OCI-LY7 (cell line): Measurements from ENCODE around the gene RAB2B. TPM values are rescaled to one million over a fixed set of nuclear protein-coding genes. Genes with fewer than 3 reads are reported as not detected.
A peak's percentile ranks its signal among the peaks of the same experiment; 100 is the strongest.

Source experiments
- BruUV-seq: library from RNA; stranded (reverse); fragments of 400-500 nt; replicated peaks from 2 replicates; lab custom pipeline; 2021; lab: Mats Ljungman, UMichigan
- CTCF ChIA-PET: fragments of 300-600 bp; sonication (Branson Sonifier 250); formaldehyde crosslinking; loops from one replicate; lab custom pipeline; 2022; ENCODE audit warnings: antibody characterized with exemption; ENCODE audit not compliant: unreplicated experiment; lab: Charles Lee
- POLR2A ChIA-PET: fragments of 300-600 bp; sonication (Branson Sonifier 250); formaldehyde crosslinking; loops from one replicate; lab custom pipeline; 2022; ENCODE audit warnings: antibody characterized with exemption; lab: Charles Lee
- DNase-seq: peaks from one replicate; pipeline ENCODE4 v3.0.0-alpha.2; 2015; ENCODE audit warnings: low spot score
- H2AFZ ChIP-seq: fragments of 200-600 bp; sonication (generic), shearing (Covaris generic); 2 replicates; pipeline ENCODE4 v1.6.1; 2014; ENCODE audit warnings: mild to moderate bottlenecking, antibody characterized with exemption, low read length, moderate library complexity
- H3K27ac ChIP-seq: fragments of 200-600 bp; sonication (generic); 2 replicates; pipeline ENCODE4 v1.5.1; 2014; ENCODE audit warnings: mixed run types, low read depth, mild to moderate bottlenecking, moderate library complexity, low read length, inconsistent platforms; ENCODE audit not compliant: poor library complexity, severe bottlenecking
- H3K36me3 ChIP-seq: fragments of 200-600 bp; sonication (generic); 2 replicates; pipeline ENCODE4 v1.6.1; 2014; ENCODE audit warnings: mild to moderate bottlenecking, antibody characterized with exemption, low read length, moderate library complexity, mixed read lengths; ENCODE audit not compliant: insufficient read depth
- H3K4me1 ChIP-seq: fragments of 200-600 bp; sonication (generic); 2 replicates; pipeline ENCODE4 v1.5.1; 2014; ENCODE audit warnings: mild to moderate bottlenecking, low read length; ENCODE audit not compliant: insufficient read depth, poor library complexity, severe bottlenecking
- H3K4me2 ChIP-seq: fragments of 200-600 bp; sonication (generic); 2 replicates; pipeline ENCODE4 v1.6.1; 2014; ENCODE audit warnings: mild to moderate bottlenecking, low read length
- H3K4me3 ChIP-seq: fragments of 200-600 bp; sonication (generic); 2 replicates; pipeline ENCODE4 v1.5.1; 2014; ENCODE audit warnings: mild to moderate bottlenecking, low read depth, low read length; ENCODE audit not compliant: poor library complexity, severe bottlenecking
- H3K79me2 ChIP-seq: fragments of 200-600 bp; sonication (generic); 2 replicates; pipeline ENCODE4 v1.6.1; 2016; ENCODE audit warnings: low read depth, mild to moderate bottlenecking, low read length, moderate library complexity, mixed read lengths; ENCODE audit not compliant: insufficient read depth
- H3K9me2 ChIP-seq: fragments of 200-600 bp; sonication (generic); 2 replicates; pipeline ENCODE4 v1.6.1; 2016; ENCODE audit warnings: mild to moderate bottlenecking, low read length, mixed read lengths; ENCODE audit not compliant: insufficient read depth
- H3K9me3 ChIP-seq: fragments of 200-600 bp; sonication (generic); 2 replicates; pipeline ENCODE4 v1.6.1; 2014; ENCODE audit warnings: mild to moderate bottlenecking, mixed run types, low read length, mixed read lengths
- H4K20me1 ChIP-seq: fragments of 200-600 bp; sonication (generic); 2 replicates; pipeline ENCODE4 v1.6.1; 2014; ENCODE audit warnings: mild to moderate bottlenecking, antibody characterized with exemption, low read length, moderate library complexity, mixed read lengths; ENCODE audit not compliant: insufficient read depth
- EZH2phosphoT487 ChIP-seq: fragments of 200-600 bp; sonication (generic); IDR thresholded peaks from 2 replicates; pipeline ENCODE4 v1.6.1; 2018; ENCODE audit warnings: low read depth, borderline replicate concordance, mild to moderate bottlenecking, mixed run types, antibody characterized with exemption, low read length, moderate library complexity, mixed read lengths
- intact Hi-C: fragments of 100-400 bp; cut with micrococcal nuclease; formaldehyde crosslinking; loops from one replicate; pipeline ENCODE4 v1.10.0; 2022; ENCODE audit not compliant: unreplicated experiment
- total RNA-seq, 2 experiments: library from RNA; depleted of rRNA in 1 of 2; stranded (reverse); fragments of >200 nt in 1 of 2; shearing (Covaris generic) in 1 of 2; gene quantifications; 2 replicates each; pipeline ENCODE4 v1.2.3, GENCODE V29; 2014 to 2022
- TF ChIP-seq, protein P1 (sequence below): fragments of 200-600 bp; sonication (generic); conservative IDR thresholded peaks from 2 replicates; pipeline ENCODE4 v1.5.1; 2014; ENCODE audit warnings: mild to moderate bottlenecking, antibody characterized with exemption, low read length, moderate library complexity, mixed read lengths

RAB2B gene
- total RNA-seq, 2 experiments from 2014 or later: 14.5 to 18.7 TPM

DNA sequence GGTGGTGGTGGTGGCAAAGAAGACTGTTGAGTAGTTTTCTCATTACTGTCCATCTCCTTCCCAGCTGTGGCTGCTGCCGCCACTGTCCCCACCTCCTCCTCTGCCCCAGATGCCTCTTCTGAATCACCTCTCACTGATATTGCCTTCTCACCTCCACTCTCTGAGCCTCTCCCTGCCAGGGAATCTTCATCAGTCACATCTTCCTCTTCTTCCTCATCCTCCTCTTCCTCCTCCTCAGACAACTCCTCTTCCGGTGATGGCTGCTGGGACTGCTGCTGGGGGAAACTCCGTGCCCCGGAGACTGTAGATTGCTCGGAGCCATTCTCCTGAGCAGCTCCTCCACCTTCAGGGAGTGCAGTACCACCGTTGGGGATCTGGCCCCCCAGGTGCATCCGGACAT is 46.4 kb upstream of the RAB2B start:
- no peaks in the 10 kb centered on the region for H3K79me2 ChIP-seq
- no peak overlapping the region for H3K27ac ChIP-seq
- POLR2A ChIA-PET: interaction anchor here (1.3 kb wide), 1 partner anchor 9 kb away, joined by 4 read pairs; no protein-coding TSS in a partner anchor
- H3K4me1 ChIP-seq: peaks cover 27% of the 10 kb centered on the region
- CTCF ChIA-PET: no interaction called here
- intact Hi-C loops: no loop called here
- no peaks in the 10 kb centered on the region for H4K20me1 ChIP-seq
- no peak overlapping the region for H2AFZ ChIP-seq
- H3K36me3 ChIP-seq: no peaks in the 10 kb centered on the region
- H3K4me3 ChIP-seq: no peak overlapping the region
- TF ChIP-seq, protein P1, sequence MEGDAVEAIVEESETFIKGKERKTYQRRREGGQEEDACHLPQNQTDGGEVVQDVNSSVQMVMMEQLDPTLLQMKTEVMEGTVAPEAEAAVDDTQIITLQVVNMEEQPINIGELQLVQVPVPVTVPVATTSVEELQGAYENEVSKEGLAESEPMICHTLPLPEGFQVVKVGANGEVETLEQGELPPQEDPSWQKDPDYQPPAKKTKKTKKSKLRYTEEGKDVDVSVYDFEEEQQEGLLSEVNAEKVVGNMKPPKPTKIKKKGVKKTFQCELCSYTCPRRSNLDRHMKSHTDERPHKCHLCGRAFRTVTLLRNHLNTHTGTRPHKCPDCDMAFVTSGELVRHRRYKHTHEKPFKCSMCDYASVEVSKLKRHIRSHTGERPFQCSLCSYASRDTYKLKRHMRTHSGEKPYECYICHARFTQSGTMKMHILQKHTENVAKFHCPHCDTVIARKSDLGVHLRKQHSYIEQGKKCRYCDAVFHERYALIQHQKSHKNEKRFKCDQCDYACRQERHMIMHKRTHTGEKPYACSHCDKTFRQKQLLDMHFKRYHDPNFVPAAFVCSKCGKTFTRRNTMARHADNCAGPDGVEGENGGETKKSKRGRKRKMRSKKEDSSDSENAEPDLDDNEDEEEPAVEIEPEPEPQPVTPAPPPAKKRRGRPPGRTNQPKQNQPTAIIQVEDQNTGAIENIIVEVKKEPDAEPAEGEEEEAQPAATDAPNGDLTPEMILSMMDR: no peak
- no peak for TF ChIP-seq EZH2phosphoT487
- DNase-seq: no peak
- H3K4me2 ChIP-seq: no peak overlapping the region
- H3K9me2 ChIP-seq: no peaks in the 10 kb centered on the region
- no peaks in the 10 kb centered on the region for H3K9me3 ChIP-seq
- BruUV-seq: no TSS peak

DNA sequence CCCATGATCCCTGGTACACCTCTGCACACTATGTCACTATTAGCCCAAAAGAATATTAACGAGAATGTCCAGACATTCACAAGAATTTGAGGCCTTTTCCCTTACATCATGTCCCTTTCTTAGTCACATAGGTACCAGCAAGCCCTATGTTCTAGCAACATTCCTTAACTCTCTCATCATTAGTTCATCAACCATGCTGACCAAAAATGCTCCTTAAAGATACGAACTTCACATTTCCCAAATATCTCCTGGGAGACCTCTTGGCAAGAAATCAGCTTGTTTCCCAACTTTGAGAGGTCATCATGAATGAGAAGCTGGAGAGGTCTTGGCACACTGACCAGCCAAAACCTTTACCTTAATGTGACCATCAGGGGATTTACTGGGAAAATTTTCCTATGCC is 44.7 kb upstream of the RAB2B start:
- H3K9me3 ChIP-seq: no peaks in the 10 kb centered on the region
- intact Hi-C loops: no loop called here
- H3K9me2 ChIP-seq: no peaks in the 10 kb centered on the region
- TF ChIP-seq, protein P1: no peak
- TF ChIP-seq EZH2phosphoT487: no peak
- no peak overlapping the region for H3K4me3 ChIP-seq
- H3K36me3 ChIP-seq: no peaks in the 10 kb centered on the region
- H3K4me2 ChIP-seq: no peak overlapping the region
- BruUV-seq: TSS peak; percentile 36
- no peak for DNase-seq
- H3K27ac ChIP-seq: no peak overlapping the region
- H2AFZ ChIP-seq: no peak overlapping the region
- ChIA-PET POLR2A (interaction anchor here (1.2 kb wide), 1 partner anchor 13 kb away, joined by 3 read pairs; no protein-coding TSS in a partner anchor), CTCF (no interaction called here)
- H4K20me1 ChIP-seq: no peaks in the 10 kb centered on the region
- H3K4me1 ChIP-seq: peaks cover 10% of the 10 kb centered on the region
- no peaks in the 10 kb centered on the region for H3K79me2 ChIP-seq

DNA sequence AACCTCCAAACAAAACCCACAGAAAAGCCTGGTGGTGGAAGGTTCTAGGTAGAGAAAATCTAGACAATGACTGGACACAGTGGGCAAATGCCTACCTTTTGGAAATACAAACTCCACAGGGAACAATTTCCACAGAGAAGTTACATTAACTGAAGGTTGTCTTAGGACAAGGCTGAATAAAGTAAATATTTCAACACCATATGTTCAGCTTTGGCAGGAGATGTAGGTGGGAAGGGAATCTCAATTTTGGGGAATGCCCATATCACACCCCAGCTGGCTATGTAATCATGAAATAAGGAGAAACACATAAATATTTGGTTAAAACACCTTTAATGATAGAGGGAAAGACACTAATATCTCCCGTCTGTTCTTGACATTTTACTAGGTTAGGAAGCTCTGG is 44.0 kb upstream of the RAB2B start:
- Histone ChIP-seq H3K36me3 (no peaks in the 10 kb centered on the region), H4K20me1 (no peaks in the 10 kb centered on the region), H2AFZ (no peak overlapping the region), H3K9me3 (no peaks in the 10 kb centered on the region), H3K4me3 (no peak overlapping the region), H3K4me2 (no peak overlapping the region), H3K27ac (no peak overlapping the region), H3K4me1 (peaks cover 6% of the 10 kb centered on the region), H3K9me2 (no peaks in the 10 kb centered on the region), H3K79me2 (no peaks in the 10 kb centered on the region)
- intact Hi-C loops: no loop called here
- CTCF ChIA-PET: no interaction called here
- POLR2A ChIA-PET: interaction anchor here (0.5 to 2.0 kb wide), 3 partner anchors 10 to 95 kb away, joined by 3 to 8 read pairs (median 5); partner anchors contain the start of gene METTL3
- TF ChIP-seq, protein P1: no peak
- no peak for TF ChIP-seq EZH2phosphoT487
- no peak for DNase-seq
- no TSS peak for BruUV-seq
